K562 (cell line): ENCODE measurements around the gene NR6A1. TPM values are rescaled to one million over a fixed set of nuclear protein-coding genes. Genes with fewer than 3 reads are reported as not detected.

Experiments
- ATAC-seq: fragments of 200-7000 bp; cut with Tn5 transposase; 3 replicates; pipeline ENCODE4 v1.9.1; 2020; ENCODE audit warnings: moderate library complexity
- BruUV-seq: library from RNA; stranded (reverse); fragments of 400-500 nt; replicated peaks from 2 replicates; lab custom pipeline; 2021; lab: Mats Ljungman, UMichigan
- CTCF ChIA-PET: fragments of 300-600 bp; formaldehyde crosslinking; extraction: SDS; loops from one replicate; lab custom pipeline; 2021; ENCODE audit warnings: low intra/inter-chr PET ratio; lab: Yijun Ruan, JAX
- POLR2A ChIA-PET: fragments of 300-600, 350-650 bp; sonication (Branson Sonifier 250); formaldehyde crosslinking; extraction: SDS; loops from one replicate; lab custom pipeline; 2021; ENCODE audit warnings: antibody characterized with exemption, inconsistent platforms; lab: Yijun Ruan, JAX
- DNase-seq, 4 experiments: peaks; one replicate each; pipeline versions ENCODE4 v3.0.0 to v3.0.0-alpha.2; 2011 to 2018; ENCODE audit warnings: low spot score in 3 of 4, mixed read lengths in 3 of 4; ENCODE audit errors: extremely low read depth in 1 of 4
- FAIRE-seq: peaks from 2 replicates; lab custom pipeline; 2011; peaks lifted over from hg19 to GRCh38; lab: Jason Lieb, UNC
- H2AFZ ChIP-seq: 2 replicates; pipeline ENCODE4 v1.6.0; 2011; ENCODE audit warnings: low read depth, low read length, control low read depth, inconsistent platforms
- H3K27ac ChIP-seq: fragments of 200-600 bp; 3 replicates; pipeline ENCODE4 v1.8.0; 2011; ENCODE audit warnings: low read depth, mild to moderate bottlenecking, control low read depth, inconsistent platforms, low read length, moderate library complexity, mixed read lengths; ENCODE audit errors: extremely low read depth
- H3K27me3 ChIP-seq, 2 experiments: fragments of 300-600 bp in 1 of 2; 2 replicates in 1 of 2; 3 replicates in 1 of 2; pipeline versions ENCODE4 v1.6.0 to v1.8.0; 2011; ENCODE audit warnings: inconsistent platforms in 2 of 2, low read length in 2 of 2, mild to moderate bottlenecking in 1 of 2, mixed read lengths in 1 of 2, moderate library complexity in 1 of 2; ENCODE audit not compliant: control insufficient read depth in 2 of 2, insufficient read depth in 2 of 2
- H3K36me3 ChIP-seq: fragments of 300-600 bp; 3 replicates; pipeline ENCODE4 v1.8.0; 2011; ENCODE audit warnings: mild to moderate bottlenecking, low read length, inconsistent platforms; ENCODE audit not compliant: control insufficient read depth, insufficient read depth
- H3K4me1 ChIP-seq, 2 experiments: fragments of 200-600 bp in 1 of 2; replicated peaks in 1 of 2; 2 replicates in 1 of 2; 3 replicates in 1 of 2; pipeline versions ENCODE4 v1.5.1 to v1.8.0; 2011; ENCODE audit warnings: inconsistent platforms in 2 of 2, low read length in 2 of 2, mild to moderate bottlenecking in 1 of 2, mixed read lengths in 1 of 2, moderate library complexity in 1 of 2; ENCODE audit not compliant: control insufficient read depth in 2 of 2, insufficient read depth in 2 of 2
- H3K4me2 ChIP-seq: 2 replicates; pipeline ENCODE4 v1.6.1; 2011; ENCODE audit warnings: low read length, control low read depth, inconsistent platforms, mixed read lengths; ENCODE audit not compliant: insufficient read depth
- H3K4me3 ChIP-seq: fragments of 200-600 bp; sonication (generic), shearing (Covaris generic); 2 replicates; pipeline ENCODE4 v1.5.1; 2016; ENCODE audit warnings: control low read depth, inconsistent platforms
- H3K79me2 ChIP-seq: fragments of 200-600 bp; 3 replicates; pipeline ENCODE4 v1.8.0; 2011; ENCODE audit warnings: low read length, inconsistent platforms; ENCODE audit not compliant: control insufficient read depth, insufficient read depth
- H3K9ac ChIP-seq, 2 experiments: 2 replicates each; pipeline versions ENCODE4 v1.6.0 to v1.6.1; 2011; ENCODE audit warnings: low read depth in 2 of 2, low read length in 2 of 2, control low read depth in 1 of 2, inconsistent platforms in 1 of 2, mild to moderate bottlenecking in 1 of 2, mixed read lengths in 1 of 2; ENCODE audit not compliant: insufficient read depth in 1 of 2
- H3K9me1 ChIP-seq: one replicate; pipeline ENCODE4 v1.6.0; 2011; ENCODE audit warnings: inconsistent platforms, mild to moderate bottlenecking, low read length, moderate library complexity; ENCODE audit not compliant: control insufficient read depth, insufficient read depth
- H3K9me3 ChIP-seq: replicated peaks from 2 replicates; pipeline ENCODE4 v1.5.1; 2011; ENCODE audit warnings: low read depth, low read length, inconsistent platforms; ENCODE audit not compliant: control insufficient read depth, insufficient read depth
- H4K20me1 ChIP-seq: replicated peaks from 2 replicates; pipeline ENCODE4 v1.6.1; 2011; ENCODE audit warnings: low read length, inconsistent platforms, mixed read lengths; ENCODE audit not compliant: control insufficient read depth, insufficient read depth
- ATF1 ChIP-seq, 2 experiments: fragments of 450-650 bp in 1 of 2; IDR thresholded peaks; 2 replicates each; pipeline ENCODE4 v1.6.1; 2016; ENCODE audit warnings: missing compliant biosample characterization in 1 of 2, missing genetic modification characterization in 1 of 2
- CBX2 ChIP-seq: fragments of 200-600 bp; sonication (generic); IDR thresholded peaks from one replicate; pipeline ENCODE4 v1.6.1; 2012; ENCODE audit warnings: mild to moderate bottlenecking, low read length, inconsistent platforms; ENCODE audit not compliant: insufficient read depth, poor library complexity, severe bottlenecking
- NRF1 ChIP-seq, 2 experiments: fragments of 450-650 bp; IDR thresholded peaks in 1 of 2; conservative IDR thresholded peaks in 1 of 2; 2 replicates each; pipeline ENCODE4 v1.6.1; 2014; ENCODE audit warnings: mild to moderate bottlenecking in 2 of 2
- POLR2H ChIP-seq: IDR thresholded peaks from 2 replicates; pipeline ENCODE4 v1.6.1; 2016; ENCODE audit warnings: missing genetic modification characterization, low read depth, mild to moderate bottlenecking, control low read depth, missing compliant biosample characterization, moderate library complexity
- POU5F1 ChIP-seq: fragments of 150-350 bp; IDR thresholded peaks from 2 replicates; pipeline ENCODE4 v1.6.1; 2014; ENCODE audit warnings: borderline replicate concordance, low read length, low read depth, mild to moderate bottlenecking; ENCODE audit not compliant: partially characterized antibody
- PTTG1 ChIP-seq: fragments of 450-650 bp; IDR thresholded peaks from 2 replicates; pipeline ENCODE4 v1.6.1; 2016; ENCODE audit warnings: low read depth, mild to moderate bottlenecking, missing genetic modification characterization, missing compliant biosample characterization
- TAF9B ChIP-seq: fragments of 450-650 bp; IDR thresholded peaks from 2 replicates; pipeline ENCODE4 v1.6.1; 2018; ENCODE audit warnings: mild to moderate bottlenecking; ENCODE audit not compliant: partially characterized antibody
- ZBTB9 ChIP-seq: fragments of 450-650 bp; formaldehyde crosslinking; IDR thresholded peaks from 2 replicates; pipeline ENCODE4 v1.4.0; 2020; ENCODE audit warnings: mild to moderate bottlenecking, moderate library complexity
- ZNF12 ChIP-seq: sonication (generic); formaldehyde crosslinking; IDR thresholded peaks from 2 replicates; pipeline ENCODE4 v1.4.0; 2020; ENCODE audit warnings: mild to moderate bottlenecking, missing genetic modification reagents
- ZNF512 ChIP-seq: IDR thresholded peaks from 2 replicates; pipeline ENCODE4 v1.6.1; 2016; ENCODE audit warnings: missing genetic modification characterization, missing compliant biosample characterization
- ZNF589 ChIP-seq: fragments of 200-800 bp; sonication (Bioruptor generic); IDR thresholded peaks from 2 replicates; pipeline ENCODE4 v1.6.1; 2016; ENCODE audit warnings: low read depth, missing genetic modification characterization, missing compliant biosample characterization
- ZNF655 ChIP-seq: fragments of 250-450 bp; sonication (Bioruptor Pico); IDR thresholded peaks from 2 replicates; pipeline ENCODE4 v1.5.0; 2021
- WGBS: fragments of 100-300 bp; shearing (Covaris generic); methylation state at CpG from one replicate; pipeline ENCODE4 v1.1.6; 2016; ENCODE audit warnings: low coverage, mixed read lengths; ENCODE audit not compliant: insufficient coverage; ENCODE audit errors: missing lambda C conversion rate; 5-methylcytosine and 5-hydroxymethylcytosine counted together
- in situ Hi-C: fragments of 300-500 bp; cut with MboI; formaldehyde crosslinking; loops from 4 replicates; pipeline ENCODE4 v1.15.0; 2018; ENCODE audit warnings: inconsistent platforms, mixed read lengths
- intact Hi-C: fragments of 100-400 bp; cut with micrococcal nuclease; formaldehyde crosslinking; loops from 2 replicates; pipeline ENCODE4 v1.14.2; 2022
- polyA plus RNA-seq, 8 experiments: library from polyadenylated mRNA; depleted of rRNA in 4 of 8; stranded (reverse) in 5 of 8; unstranded in 3 of 8; fragments of >200 nt; fragmentation: Nextera tagmentation in 2 of 8; fragmentation: Illumina TruSeq in 1 of 8; extraction: Ambion mirVana in 2 of 8; extraction: Trizol in 1 of 8; gene quantifications; 2 replicates each; pipeline versions ENCODE4 v1.2.1 to v1.2.3, GENCODE V29; 2011 to 2014; ENCODE audit warnings: inconsistent platforms in 1 of 8, missing spikeins in 1 of 8
- total RNA-seq, 7 experiments: library from RNA; depleted of rRNA in 6 of 7; stranded (reverse); fragments of >200 nt in 6 of 7; fragmentation: Illumina TruSeq in 2 of 7; extraction: Trizol in 2 of 7; gene quantifications; 2 replicates each; pipeline versions ENCODE4 v1.2.1 to v1.2.3, GENCODE V29; 2011 to 2021; ENCODE audit warnings: low replicate concordance in 1 of 7

The NR6A1 gene
- total and polyA plus RNA-seq, 9 of the 15 experiments (the other 6 are each of a cell fraction or from before 2014, with no cell fraction given), result 9.7 to 55.4 (median 28.3) TPM

- Histone ChIP-seq H3K4me1 (peaks cover 0 to 3% of the 10 kb centered on the region in 2 experiments; a peak in 1 of 5 replicates), H3K36me3 (peaks cover 35% of the 10 kb centered on the region), H3K9me3 (no peaks in the 10 kb centered on the region), H3K9me1 (no peaks in the 10 kb centered on the region), H2AFZ (no peak overlapping the region), H3K27ac (no peak overlapping the region), H3K27me3 (no peaks in the 10 kb centered on the region), H3K4me3 (no peak overlapping the region), H3K9ac (no peak overlapping the region), H3K79me2 (no peaks in the 10 kb centered on the region), H3K4me2 (no peak overlapping the region), H4K20me1 (no peaks in the 10 kb centered on the region)
- ATAC-seq, result no peak
- in situ Hi-C loops (loop anchor here (5.0 kb wide), 1 partner anchor 163 kb away; no protein-coding TSS in a partner anchor), intact Hi-C loops (no loop called here)
- no peak for DNase-seq
- ChIA-PET CTCF (interaction anchor here (5.8 kb wide), 1 partner anchor 162 kb away, joined by 84 read pairs; no protein-coding TSS in a partner anchor), POLR2A (no interaction called here)
- BruUV-seq, result no TSS peak
- FAIRE-seq, result no peak
- 35% methylated on average over 1 of the region's 1 CpG for WGBS
- TF ChIP-seq ZNF12 (CRISPR knock-in tag) (no peak), PTTG1 (tag) (no peak), TAF9B (no peak), POLR2H (tag) (no peak), ZNF655 (CRISPR knock-in tag) (no peak), POU5F1 (no peak), NRF1 (conservative IDR thresholded peaks at IDR 0.05 in 1 of 2, IDR thresholded peaks at IDR 0.05 in 1 of 2) (no peak), CBX2 (no peak), ZNF589 (CRISPR knock-in tag) (no peak), ZBTB9 (CRISPR knock-in tag) (no peak), ATF1 (CRISPR knock-in tag; IDR thresholded peaks at IDR 0.05) (no peak), ATF1 (tag; IDR thresholded peaks at IDR 0.05) (no peak), ZNF512 (tag) (no peak)
These were observed 222.1 kb downstream of the NR6A1 start for GRCh38 chr9:124549016-124549415.
